GM19324 (cell line): Measurements from ENCODE around the gene APLP2.

Source experiments
- ATAC-seq: cut with Tn5 transposase; IDR thresholded peaks from one replicate; pipeline ENCODE4 v1.9.1; 2021; ENCODE audit warnings: mild to moderate bottlenecking, moderate library complexity; ENCODE audit not compliant: unreplicated experiment, low FRiP score

The APLP2 gene

GRCh38 chr11:130054966-130055365 is 14.7 kb upstream of the APLP2 start:
- ATAC-seq: no peak

- ATAC-seq: no peak
Observed at GRCh38 chr11:130055617-130056016, 14.1 kb upstream of the APLP2 start.

- ATAC-seq: no peak
Observed at GRCh38 chr11:130061017-130061416, 8.7 kb upstream of the APLP2 start.

- ATAC-seq: no peak
Observed at GRCh38 chr11:130062026-130062425, 7.7 kb upstream of the APLP2 start.

- no peak for ATAC-seq
Observed at GRCh38 chr11:130063451-130063850, 6.2 kb upstream of the APLP2 start.

GRCh38 chr11:130064596-130064995 is 5.1 kb upstream of the APLP2 start:
- no peak for ATAC-seq

- no peak for ATAC-seq
Observed at GRCh38 chr11:130066338-130066737, 3.4 kb upstream of the APLP2 start.

GRCh38 chr11:130068546-130068985 is 1.1 kb upstream of the APLP2 start:
- ATAC-seq: no peak

- ATAC-seq: peak; percentile 39
Observed at GRCh38 chr11:130068986-130069658, 572 bp upstream of the APLP2 start.

- ATAC-seq: peak; percentile 28
Observed at GRCh38 chr11:130070109-130070845, 583 bp downstream of the APLP2 start.

- no peak for ATAC-seq
Observed at GRCh38 chr11:130070846-130071200, 1.1 kb downstream of the APLP2 start.

GRCh38 chr11:130071211-130071712 is 1.6 kb downstream of the APLP2 start:
- no peak for ATAC-seq

- ATAC-seq: no peak
Observed at GRCh38 chr11:130074736-130075135, 5.0 kb downstream of the APLP2 start.

- no peak for ATAC-seq
Observed at GRCh38 chr11:130076778-130077481, 7.2 kb downstream of the APLP2 start.

- no peak for ATAC-seq
Observed at GRCh38 chr11:130077671-130078070, 8.0 kb downstream of the APLP2 start.

GRCh38 chr11:130078080-130078479 is 8.4 kb downstream of the APLP2 start:
- no peak for ATAC-seq

GRCh38 chr11:130085671-130086290 is 16.1 kb downstream of the APLP2 start:
- ATAC-seq: no peak

GRCh38 chr11:130086669-130087068 is 17.0 kb downstream of the APLP2 start:
- ATAC-seq: no peak

- ATAC-seq: no peak
Observed at GRCh38 chr11:130087294-130087926, 17.7 kb downstream of the APLP2 start.

GRCh38 chr11:130088217-130088616 is 18.5 kb downstream of the APLP2 start:
- ATAC-seq: no peak
